ENCODE results near the gene OR2AE1.

GRCh38 chr7:99923200-99923599 lies 46.4 kb upstream of the OR2AE1 start:
- TF ChIP-seq TAF1 (IDR thresholded peaks at IDR 0.05; ENCODE audit: low read depth, low read length): no peak
- TF ChIP-seq POLR2AphosphoS5 (IDR thresholded peaks at IDR 0.05; ENCODE audit: low read depth, low read length): no peak
- TF ChIP-seq POLR2A (IDR thresholded peaks at IDR 0.05; ENCODE audit: low read depth, low read length): no peak
- TF ChIP-seq PAX5 (IDR thresholded peaks at IDR 0.05; ENCODE audit: insufficient read depth, low read length, severe bottlenecking): no peak
- no peak for TF ChIP-seq SPI1 (IDR thresholded peaks at IDR 0.05; ENCODE audit: low read depth, low read length)
